Thymus (tissue), 11 donors: ENCODE measurements around the gene NECAB2. TPM values are rescaled to one million over a fixed set of nuclear protein-coding genes. Genes with fewer than 3 reads are reported as not detected.

Source experiments
- DNase-seq, 9 donors: peaks; one replicate each; pipeline ENCODE4 v3.0.0-alpha.2; 2013; ENCODE audit warnings: low spot score in 9 of 9, low read depth in 6 of 9, missing footprints in 1 of 9
- H3K27ac ChIP-seq, 2 donors: one replicate each; pipeline ENCODE4 v1.5.1; 2013; ENCODE audit warnings: control low read depth in 1 of 2, low read depth in 1 of 2, low read length in 1 of 2, mild to moderate bottlenecking in 1 of 2, moderate library complexity in 1 of 2
- H3K27me3 ChIP-seq, 2 donors: one replicate each; pipeline ENCODE4 v1.5.1; 2013; ENCODE audit warnings: low read length in 1 of 2; ENCODE audit not compliant: control insufficient read depth in 2 of 2, insufficient read depth in 1 of 2
- H3K36me3 ChIP-seq, 2 donors: one replicate each; pipeline ENCODE4 v1.5.1; 2013; ENCODE audit warnings: low read length in 1 of 2, mild to moderate bottlenecking in 1 of 2, moderate library complexity in 1 of 2; ENCODE audit not compliant: control insufficient read depth in 2 of 2, insufficient read depth in 2 of 2
- H3K4me1 ChIP-seq, 2 donors: one replicate each; pipeline ENCODE4 v1.5.1; 2013; ENCODE audit warnings: low read length in 2 of 2; ENCODE audit not compliant: control insufficient read depth in 2 of 2, insufficient read depth in 2 of 2
- H3K4me3 ChIP-seq, 2 donors: one replicate each; pipeline ENCODE4 v1.5.1; 2013; ENCODE audit warnings: low read length in 2 of 2, control low read depth in 1 of 2, mild to moderate bottlenecking in 1 of 2
- H3K9me3 ChIP-seq, 2 donors: one replicate each; pipeline ENCODE4 v1.5.1; 2013; ENCODE audit warnings: low read length in 1 of 2, mild to moderate bottlenecking in 1 of 2; ENCODE audit not compliant: control insufficient read depth in 2 of 2, insufficient read depth in 1 of 2
- WGBS: extraction: QIAGEN DNeasy Blood & Tissue Kit; methylation state at CpG from one replicate; pipeline ENCODE4 v1.1.7; 2013; 5-methylcytosine and 5-hydroxymethylcytosine counted together
- polyA plus RNA-seq: library from polyadenylated mRNA; stranded (reverse); fragments of 200-250 nt; gene quantifications from one replicate; pipeline ENCODE4 v1.2.3, GENCODE V29; 2013
- total RNA-seq: library from RNA; stranded (reverse); fragments of 120-200 nt; gene quantifications from one replicate; pipeline ENCODE4 v1.2.4, GENCODE V29; 2013
- donor health status: healthy.

Gene NECAB2
- total and polyA plus RNA-seq, 2 donors, result 0.19 to 0.75 TPM

GRCh38 chr16:83969771-83970429, 1.9 kb downstream of the NECAB2 start:
- Histone ChIP-seq H3K36me3 (no peaks in the 10 kb centered on the region), H3K4me3 (no peak overlapping the region), H3K9me3 (peaks cover 0 to 1% of the 10 kb centered on the region in 2 donors), H3K27ac (no peak overlapping the region), H3K27me3 (peaks cover 33 to 54% of the 10 kb centered on the region in 2 donors), H3K4me1 (no peaks in the 10 kb centered on the region)
- DNase-seq, result no peak
- 43% methylated on average over 18 of the region's 18 CpGs for WGBS

- 85% methylated on average over 6 of the region's 6 CpGs for WGBS
Measured at GRCh38 chr16:83970430-83970815, 2.4 kb downstream of the NECAB2 start.

GRCh38 chr16:83971165-83972130, 3.4 kb downstream of the NECAB2 start:
- H3K27me3 ChIP-seq, result peaks cover 33 to 49% of the 10 kb centered on the region in 2 donors
- no peaks in the 10 kb centered on the region for H3K36me3 ChIP-seq
- no peak for DNase-seq
- H3K9me3 ChIP-seq, result peaks cover 0 to 1% of the 10 kb centered on the region in 2 donors
- WGBS, result 81% methylated on average over 27 of the region's 27 CpGs
- no peak overlapping the region for H3K4me3 ChIP-seq
- H3K27ac ChIP-seq, result no peak overlapping the region
- H3K4me1 ChIP-seq, result no peaks in the 10 kb centered on the region

More at GRCh38 chr16:83970430-83970815, 2.4 kb downstream of the NECAB2 start:
- peaks cover 33 to 54% of the 10 kb centered on the region in 2 donors for H3K27me3 ChIP-seq
- DNase-seq, result no peak
- no peaks in the 10 kb centered on the region for H3K4me1 ChIP-seq
- H3K27ac ChIP-seq, result no peak overlapping the region
- H3K4me3 ChIP-seq, result no peak overlapping the region
- H3K36me3 ChIP-seq, result no peaks in the 10 kb centered on the region
- peaks cover 0 to 1% of the 10 kb centered on the region in 2 donors for H3K9me3 ChIP-seq

GRCh38 chr16:83972256-83973008, 4.4 kb downstream of the NECAB2 start:
- no peak for DNase-seq
- Histone ChIP-seq H3K4me3 (no peak overlapping the region), H3K36me3 (no peaks in the 10 kb centered on the region), H3K4me1 (no peaks in the 10 kb centered on the region), H3K27me3 (peaks cover 33 to 43% of the 10 kb centered on the region in 2 donors), H3K27ac (no peak overlapping the region), H3K9me3 (peaks cover 0 to 1% of the 10 kb centered on the region in 2 donors)
- WGBS, result 90% methylated on average over 19 of the region's 19 CpGs

GRCh38 chr16:83973077-83973476, 5.0 kb downstream of the NECAB2 start:
- peaks cover 28 to 38% of the 10 kb centered on the region in 2 donors for H3K27me3 ChIP-seq
- H3K27ac ChIP-seq, result no peak overlapping the region
- H3K36me3 ChIP-seq, result no peaks in the 10 kb centered on the region
- H3K4me1 ChIP-seq, result no peaks in the 10 kb centered on the region
- H3K9me3 ChIP-seq, result peaks cover 0 to under 1% of the 10 kb centered on the region in 2 donors
- DNase-seq, result no peak
- whole genome bisulfite sequencing, result 88% methylated on average over 10 of the region's 10 CpGs
- H3K4me3 ChIP-seq, result no peak overlapping the region

GRCh38 chr16:83973581-83974385, 5.7 kb downstream of the NECAB2 start:
- DNase-seq, result no peak
- H3K27me3 ChIP-seq, result peaks cover 21 to 37% of the 10 kb centered on the region in 2 donors

GRCh38 chr16:83974475-83974874, 6.4 kb downstream of the NECAB2 start:
- Histone ChIP-seq H3K4me1 (no peaks in the 10 kb centered on the region), H3K36me3 (no peaks in the 10 kb centered on the region), H3K9me3 (peaks cover 0 to 7% of the 10 kb centered on the region in 2 donors), H3K4me3 (no peak overlapping the region), H3K27me3 (peaks cover 14 to 30% of the 10 kb centered on the region in 2 donors), H3K27ac (no peak overlapping the region)
- DNase-seq, result no peak
- WGBS, result 72% methylated on average over 7 of the region's 7 CpGs

More at GRCh38 chr16:83973581-83974385, 5.7 kb downstream of the NECAB2 start:
- no peak overlapping the region for H3K4me3 ChIP-seq
- 88% methylated on average over 22 of the region's 22 CpGs for WGBS
- no peak overlapping the region for H3K27ac ChIP-seq
- H3K4me1 ChIP-seq, result no peaks in the 10 kb centered on the region
- no peaks in the 10 kb centered on the region for H3K36me3 ChIP-seq
- peaks cover 0 to 7% of the 10 kb centered on the region in 2 donors for H3K9me3 ChIP-seq

- no peak overlapping the region for H3K4me3 ChIP-seq
- no peak for DNase-seq
- H3K27ac ChIP-seq, result no peak overlapping the region
- peaks cover 0 to 7% of the 10 kb centered on the region in 2 donors for H3K9me3 ChIP-seq
- H3K36me3 ChIP-seq, result no peaks in the 10 kb centered on the region
- no peaks in the 10 kb centered on the region for H3K4me1 ChIP-seq
- peaks cover 2 to 18% of the 10 kb centered on the region in 2 donors for H3K27me3 ChIP-seq
- WGBS, result 89% methylated on average over 15 of the region's 15 CpGs
Measured at GRCh38 chr16:83975590-83976260, 7.7 kb downstream of the NECAB2 start.
